GM10266 (cell line): Measurements from ENCODE around the gene SERPINB8.
A peak's percentile ranks its signal among the peaks of the same experiment; 100 is the strongest.

Experiments
- DNase-seq: peaks from one replicate; pipeline ENCODE4 v3.0.0; 2012; ENCODE audit errors: extremely low spot score
- TF ChIP-seq, protein P1 (sequence below): IDR thresholded peaks from 2 replicates; pipeline ENCODE4 v1.5.1; 2012; ENCODE audit warnings: mild to moderate bottlenecking, low read depth; ENCODE audit not compliant: control insufficient read depth, insufficient read depth; ENCODE audit errors: missing control alignments

SERPINB8 gene

DNA sequence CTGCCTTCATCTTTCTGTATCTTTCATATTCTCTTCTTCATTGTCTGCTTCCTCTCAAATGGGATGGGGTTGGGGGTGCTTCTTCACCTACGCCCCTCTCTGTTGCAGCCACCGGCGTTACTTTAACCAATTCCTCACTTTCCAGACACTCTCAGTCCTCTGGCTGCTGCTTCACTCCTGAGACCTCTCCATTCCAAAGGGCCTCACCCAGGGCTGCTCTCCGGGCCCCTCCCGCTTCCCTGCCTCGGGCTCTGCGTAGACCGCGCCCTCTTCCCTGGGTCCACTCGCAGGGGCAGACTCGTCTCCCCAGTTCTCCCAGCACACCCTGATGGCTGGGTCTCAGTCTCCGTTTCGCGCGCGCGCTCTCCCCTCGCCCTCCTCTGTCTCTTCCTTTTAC, 926 bp downstream of the SERPINB8 start:
- DNase-seq: no peak
- TF ChIP-seq, protein P1, sequence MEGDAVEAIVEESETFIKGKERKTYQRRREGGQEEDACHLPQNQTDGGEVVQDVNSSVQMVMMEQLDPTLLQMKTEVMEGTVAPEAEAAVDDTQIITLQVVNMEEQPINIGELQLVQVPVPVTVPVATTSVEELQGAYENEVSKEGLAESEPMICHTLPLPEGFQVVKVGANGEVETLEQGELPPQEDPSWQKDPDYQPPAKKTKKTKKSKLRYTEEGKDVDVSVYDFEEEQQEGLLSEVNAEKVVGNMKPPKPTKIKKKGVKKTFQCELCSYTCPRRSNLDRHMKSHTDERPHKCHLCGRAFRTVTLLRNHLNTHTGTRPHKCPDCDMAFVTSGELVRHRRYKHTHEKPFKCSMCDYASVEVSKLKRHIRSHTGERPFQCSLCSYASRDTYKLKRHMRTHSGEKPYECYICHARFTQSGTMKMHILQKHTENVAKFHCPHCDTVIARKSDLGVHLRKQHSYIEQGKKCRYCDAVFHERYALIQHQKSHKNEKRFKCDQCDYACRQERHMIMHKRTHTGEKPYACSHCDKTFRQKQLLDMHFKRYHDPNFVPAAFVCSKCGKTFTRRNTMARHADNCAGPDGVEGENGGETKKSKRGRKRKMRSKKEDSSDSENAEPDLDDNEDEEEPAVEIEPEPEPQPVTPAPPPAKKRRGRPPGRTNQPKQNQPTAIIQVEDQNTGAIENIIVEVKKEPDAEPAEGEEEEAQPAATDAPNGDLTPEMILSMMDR: no peak

DNA sequence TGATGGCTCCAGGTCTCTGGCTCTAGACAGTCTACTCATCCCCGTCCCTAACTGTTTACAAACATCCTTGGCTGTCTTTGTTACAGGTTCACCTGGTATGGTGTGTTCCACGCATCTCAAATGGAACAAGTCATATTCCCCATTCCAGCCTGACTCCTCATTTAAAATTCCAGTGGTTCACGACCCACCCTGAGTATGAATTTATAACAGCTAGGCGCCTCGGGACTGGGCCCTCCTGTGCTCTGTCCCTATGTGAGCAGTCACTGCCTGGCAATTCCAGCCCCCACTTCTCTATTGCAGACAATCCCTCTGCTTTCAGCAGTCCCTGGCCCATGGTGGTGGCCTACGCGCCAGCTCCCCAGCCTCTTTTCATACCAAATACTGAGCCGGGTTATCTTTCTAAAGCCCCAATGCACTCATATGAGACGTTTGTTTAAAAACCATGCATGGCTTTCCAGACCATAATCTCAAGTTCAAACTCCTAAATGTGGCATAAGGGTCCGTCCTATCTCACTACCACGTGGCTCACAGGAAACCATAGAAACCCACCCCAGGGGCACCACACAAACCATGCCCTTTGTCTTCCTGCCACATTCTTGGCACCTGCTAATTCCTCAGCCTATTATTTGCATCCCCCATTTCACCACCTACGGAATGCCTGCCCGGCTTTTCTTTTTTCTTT, 1.6 kb downstream of the SERPINB8 start:
- DNase-seq: no peak
- TF ChIP-seq, protein P1: no peak

DNA sequence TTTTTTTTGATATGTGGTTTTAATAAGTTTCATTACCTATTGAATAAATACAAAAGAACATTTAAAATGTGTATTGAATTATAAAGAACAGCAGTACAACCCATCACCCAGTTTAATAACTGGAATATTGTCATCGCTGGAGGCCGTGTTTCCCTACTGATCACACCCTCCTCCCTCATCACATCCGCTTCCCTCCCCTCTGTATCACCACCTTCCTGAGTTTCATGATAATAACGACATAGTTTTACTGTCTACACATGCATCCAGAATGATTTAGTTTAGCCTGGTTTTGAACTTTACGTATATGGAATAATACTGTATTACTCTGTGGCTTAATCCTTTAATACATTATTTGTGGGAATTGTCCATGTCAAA, 2.1 kb downstream of the SERPINB8 start:
- DNase-seq: no peak
- TF ChIP-seq, protein P1: no peak

DNA sequence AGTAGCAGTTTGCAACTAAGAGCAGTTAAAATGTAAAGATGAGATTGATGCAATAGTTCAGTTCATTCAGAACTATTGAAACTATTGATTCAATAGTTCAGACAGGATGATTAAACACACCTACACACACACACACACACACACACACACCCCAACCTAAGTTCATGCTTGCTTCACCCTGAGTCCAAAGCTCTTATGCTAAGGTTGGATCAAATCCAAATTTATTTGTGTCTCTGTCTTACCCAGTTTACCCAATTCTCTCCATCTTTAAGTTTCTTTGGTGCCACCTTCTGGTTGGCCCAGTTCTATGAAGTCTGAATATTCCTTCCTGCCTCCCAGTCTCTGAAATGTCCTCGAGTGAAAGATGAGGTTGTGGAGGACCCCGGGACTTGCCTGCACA, 5.1 kb downstream of the SERPINB8 start:
- DNase-seq: no peak
- TF ChIP-seq, protein P1: peak; percentile 43

DNA sequence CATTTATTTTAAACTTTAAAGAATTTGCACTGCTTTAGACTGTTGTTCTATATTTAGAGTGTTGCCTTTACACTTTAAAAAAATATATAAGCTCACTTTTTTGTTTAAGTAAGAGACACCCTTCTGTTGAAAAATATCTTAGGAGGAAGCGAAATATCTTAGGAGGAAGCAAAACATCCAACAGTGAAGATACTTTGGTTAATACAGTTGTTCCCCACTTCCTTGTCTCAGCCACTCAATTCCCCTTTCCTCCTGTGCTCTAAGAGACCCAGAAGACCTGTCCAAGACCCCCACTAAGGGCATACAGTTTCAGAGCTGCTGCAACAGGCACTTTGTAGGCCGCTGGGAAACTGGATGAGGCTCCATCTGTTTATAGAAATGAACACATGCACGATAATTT, 5.7 kb downstream of the SERPINB8 start:
- TF ChIP-seq, protein P1: no peak
- DNase-seq: no peak

DNA sequence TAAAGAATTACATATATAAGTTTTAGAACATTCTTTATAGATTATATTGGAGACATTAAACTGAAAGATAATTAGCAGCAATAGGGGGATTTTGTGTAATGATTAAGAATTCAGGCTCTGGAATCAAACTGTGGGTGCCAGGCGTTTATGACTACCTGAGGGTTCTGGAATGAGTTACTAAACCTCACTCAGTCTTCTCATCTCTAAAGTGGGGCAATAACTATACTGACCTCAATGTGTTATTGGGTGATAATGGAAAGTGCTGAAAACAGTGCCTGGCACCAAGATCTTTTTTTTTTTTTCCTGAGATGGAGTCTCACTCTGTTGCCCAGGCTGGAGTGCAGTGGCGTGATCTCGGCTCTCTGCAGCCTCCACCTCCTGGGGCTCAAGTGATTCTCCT, 7.2 kb downstream of the SERPINB8 start:
- DNase-seq: no peak
- TF ChIP-seq, protein P1: no peak

DNA sequence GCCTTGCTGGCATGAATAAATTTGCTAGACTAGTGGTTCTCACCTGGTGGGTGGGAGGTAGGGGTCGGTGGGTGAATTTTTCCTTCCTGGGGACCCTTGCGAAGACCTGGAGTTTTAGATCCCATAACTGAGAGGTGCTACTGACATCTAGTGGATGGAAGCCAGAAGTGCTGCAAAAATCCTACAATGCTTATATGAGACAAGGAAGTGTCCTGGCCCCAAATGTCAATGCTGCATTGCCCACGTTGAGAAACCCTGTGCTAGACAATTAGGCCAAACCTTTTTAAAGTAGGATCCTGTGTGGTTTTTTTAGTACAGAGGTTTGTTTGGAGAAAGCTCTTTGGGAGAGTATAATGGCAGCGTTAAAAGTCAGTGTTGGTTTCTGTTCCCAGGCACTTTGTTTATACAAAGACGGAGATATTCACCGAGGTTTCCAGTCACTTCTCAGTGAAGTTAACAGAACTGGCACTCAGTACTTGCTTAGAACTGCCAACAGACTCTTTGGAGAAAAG, 9.6 kb downstream of the SERPINB8 start:
- DNase-seq: peak; percentile 62

More for the DNA sequence above, 9.6 kb downstream of the SERPINB8 start:
- TF ChIP-seq, protein P1: peak; percentile 88
